DMS114 treated with DMSO at 0.1 percent for 48 hours (cell line): Measurements from ENCODE around the gene TMEM243.
"Not testable (repeated sequence)": the region's sequence is repeated elsewhere in the genome, so short reads cannot be mapped to it uniquely, and the experiment has no call there.

Experiments used
- DNase-seq: peaks from one replicate; lab custom pipeline; 2025; ENCODE audit not compliant: unreplicated experiment; lab: John Stamatoyannopoulos, UW

The TMEM243 gene

DNA sequence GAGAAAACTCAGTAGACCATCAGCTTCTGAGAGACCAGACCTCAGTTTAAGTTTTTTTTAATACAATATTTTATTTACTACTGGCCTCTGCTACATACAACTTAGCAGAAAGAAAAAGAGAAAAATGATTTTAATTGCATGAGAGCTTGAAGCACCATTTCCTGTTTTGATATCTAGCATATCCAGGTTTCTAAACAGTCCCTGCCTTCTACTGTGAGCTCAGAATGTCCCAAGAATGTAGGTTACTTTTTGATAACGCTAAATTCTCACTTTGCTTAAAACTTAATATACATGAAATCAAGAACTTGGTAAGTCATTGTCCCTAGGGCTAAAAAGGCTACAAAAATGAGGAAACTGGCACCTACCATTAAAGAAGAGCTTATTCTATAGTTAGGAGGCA, 7.0 kb downstream of the TMEM243 start:
- no peak for DNase-seq

DNA sequence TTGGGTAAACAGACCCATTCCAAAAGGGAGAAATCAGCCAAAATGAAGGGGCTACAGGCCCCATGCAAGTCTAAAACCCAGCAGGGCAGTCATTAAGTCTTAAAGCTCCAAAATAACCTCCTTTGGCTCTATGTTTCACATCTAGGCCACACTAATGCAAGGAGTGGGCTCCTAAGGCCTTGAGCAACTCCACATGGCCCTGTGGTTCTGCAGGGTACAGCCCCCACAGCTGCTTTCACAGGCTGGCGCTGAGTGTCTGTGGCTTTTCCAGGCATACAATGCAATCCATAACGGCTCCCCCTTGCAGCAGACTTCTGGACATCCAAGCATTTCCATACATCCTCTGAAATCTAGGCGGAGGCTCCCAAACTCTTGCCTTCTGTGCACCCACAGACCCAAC, 9.0 kb downstream of the TMEM243 start:
- DNase-seq: no peak

DNA sequence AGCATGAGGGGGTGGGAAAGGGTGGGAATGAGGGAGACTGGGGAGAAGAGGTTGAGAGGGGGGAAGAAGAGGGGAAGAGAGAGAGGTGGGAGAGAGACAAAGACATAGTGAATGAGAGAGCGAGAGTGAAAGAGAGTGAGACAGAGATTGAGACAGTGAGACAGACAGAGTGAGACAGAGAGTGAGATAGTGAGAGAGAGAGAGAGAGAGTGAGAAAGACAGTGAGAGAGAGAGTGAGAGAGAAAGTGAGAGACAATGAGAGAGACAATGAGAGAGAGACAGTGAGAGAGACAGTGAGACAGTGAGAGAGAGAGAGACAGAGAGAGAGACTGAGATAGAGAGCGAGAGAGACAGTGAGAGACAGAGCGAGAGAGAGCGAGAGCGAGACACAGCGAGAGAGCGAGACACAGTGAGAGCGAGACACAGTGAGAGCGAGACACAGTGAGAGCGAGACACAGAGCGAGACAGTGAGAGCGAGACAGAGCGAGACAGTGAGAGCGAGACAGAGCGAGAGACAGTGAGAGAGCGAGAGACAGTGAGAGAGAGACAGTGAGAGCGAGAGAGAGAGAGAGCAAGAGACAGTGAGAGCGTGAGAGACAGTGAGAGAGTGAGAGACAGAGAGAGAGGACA, 10.1 kb downstream of the TMEM243 start:
- no peak for DNase-seq

DNA sequence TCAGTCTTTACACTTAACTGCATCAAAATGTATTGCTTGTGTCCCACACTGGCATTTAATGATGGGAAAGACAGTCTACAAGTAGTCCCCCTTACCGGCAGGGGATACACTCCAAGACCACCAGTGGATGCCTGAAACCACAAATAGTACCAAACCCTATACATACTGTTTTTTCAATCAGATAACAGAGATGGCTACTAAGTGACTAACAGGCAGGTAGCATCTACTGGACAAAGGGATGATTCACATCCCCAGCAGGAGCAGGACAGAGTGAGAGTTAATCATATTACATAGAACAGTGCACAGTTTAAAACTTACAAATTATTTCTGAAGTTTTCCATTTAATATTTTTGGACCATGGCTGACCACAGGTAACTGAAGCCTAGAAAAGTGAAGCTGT, 13.2 kb downstream of the TMEM243 start:
- DNase-seq: no peak

DNA sequence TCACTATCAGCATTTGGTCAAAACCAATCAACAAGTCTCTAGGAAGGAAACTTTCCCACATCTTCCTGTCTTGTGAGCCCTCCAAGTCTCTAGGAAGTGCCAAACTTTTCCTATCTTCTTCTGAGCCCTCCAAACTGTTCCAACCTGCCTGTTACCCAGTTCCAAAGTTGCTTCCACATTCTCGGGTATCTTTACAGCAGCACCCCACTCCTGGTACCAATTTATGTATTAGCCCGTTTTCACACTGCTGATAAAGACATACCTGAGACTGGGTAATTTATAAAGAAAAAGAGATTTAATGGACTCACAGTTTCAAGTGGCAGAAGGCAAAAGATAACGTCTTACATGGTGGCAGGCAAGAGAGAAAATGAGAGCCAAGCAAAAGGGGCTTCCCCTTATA, 13.8 kb downstream of the TMEM243 start:
- DNase-seq: not testable (repeated sequence)

DNA sequence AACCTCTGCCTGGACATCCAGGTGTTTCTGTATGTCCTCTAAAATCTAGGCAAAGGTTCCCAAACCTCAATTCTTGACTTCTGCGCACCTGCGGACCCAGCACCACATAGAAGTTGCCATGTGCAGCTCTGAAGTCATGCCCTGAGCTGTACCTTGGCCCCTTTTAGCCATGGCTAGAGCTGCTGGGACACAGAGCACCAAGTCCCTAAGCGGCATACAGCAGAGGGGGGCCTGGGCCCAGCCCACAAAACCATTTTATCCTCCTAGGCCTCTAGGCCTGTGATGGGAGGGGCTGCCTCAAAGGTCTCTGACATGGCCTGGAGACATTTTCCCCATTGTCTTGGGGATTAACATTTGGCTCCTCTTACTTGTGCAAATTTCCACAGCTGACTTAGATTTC, 14.6 kb downstream of the TMEM243 start:
- DNase-seq: no peak

DNA sequence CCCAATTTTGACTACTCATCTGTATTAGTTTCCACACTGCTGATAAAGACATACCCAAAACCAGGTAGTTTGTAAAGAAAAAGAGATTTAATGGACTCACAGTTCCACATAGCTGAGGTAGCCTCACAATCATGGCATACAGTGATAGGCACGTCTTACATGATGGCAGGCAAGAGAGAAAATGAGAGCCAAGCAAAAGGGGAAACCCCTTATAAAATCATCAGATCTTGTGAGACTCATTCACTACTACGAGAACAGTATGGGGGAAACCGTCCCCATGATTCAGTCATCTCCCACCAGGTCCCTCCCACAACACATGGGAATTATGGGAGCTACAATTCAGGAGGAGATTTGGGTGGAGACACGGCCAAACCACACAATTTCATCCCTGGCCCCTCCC, 15.6 kb downstream of the TMEM243 start:
- DNase-seq: not testable (repeated sequence)

DNA sequence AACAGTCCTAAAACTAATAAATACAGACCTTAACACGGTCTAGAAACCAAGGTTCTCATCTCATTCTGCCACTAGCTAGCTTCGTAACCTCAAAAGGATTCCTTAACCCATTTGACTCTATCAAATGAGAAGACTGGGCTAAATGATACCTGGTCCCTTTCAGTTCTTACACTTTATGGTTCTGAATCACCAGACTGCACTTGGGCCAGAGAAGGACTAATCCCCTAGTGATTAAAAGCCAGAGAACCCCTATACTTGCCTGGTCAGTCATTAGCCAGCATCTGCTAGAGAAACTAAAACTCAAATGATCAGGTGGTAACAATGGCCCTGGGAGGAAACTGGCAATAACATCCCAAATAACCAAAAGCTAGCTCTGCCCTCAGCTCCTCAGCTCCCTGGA, 16.8 kb downstream of the TMEM243 start:
- DNase-seq: no peak

DNA sequence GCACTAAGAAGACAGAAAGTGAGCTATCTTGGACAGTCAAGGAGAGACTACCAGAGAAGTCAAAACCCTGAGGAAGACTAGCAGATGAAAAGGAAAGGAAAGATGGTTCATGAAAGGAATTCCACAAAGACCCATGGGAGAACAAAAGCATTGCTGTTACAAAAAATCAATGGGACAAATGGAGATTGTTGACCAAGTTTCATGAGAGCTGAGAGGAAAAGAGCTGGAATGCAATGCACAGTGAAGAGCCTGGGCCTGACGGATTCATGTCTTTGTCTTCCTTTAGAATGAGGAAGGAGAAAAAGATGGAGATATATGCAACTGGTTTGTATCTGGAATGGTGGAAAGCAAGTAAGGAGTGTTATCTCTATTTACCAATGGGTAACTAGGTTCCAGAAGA, 17.3 kb downstream of the TMEM243 start:
- no peak for DNase-seq

DNA sequence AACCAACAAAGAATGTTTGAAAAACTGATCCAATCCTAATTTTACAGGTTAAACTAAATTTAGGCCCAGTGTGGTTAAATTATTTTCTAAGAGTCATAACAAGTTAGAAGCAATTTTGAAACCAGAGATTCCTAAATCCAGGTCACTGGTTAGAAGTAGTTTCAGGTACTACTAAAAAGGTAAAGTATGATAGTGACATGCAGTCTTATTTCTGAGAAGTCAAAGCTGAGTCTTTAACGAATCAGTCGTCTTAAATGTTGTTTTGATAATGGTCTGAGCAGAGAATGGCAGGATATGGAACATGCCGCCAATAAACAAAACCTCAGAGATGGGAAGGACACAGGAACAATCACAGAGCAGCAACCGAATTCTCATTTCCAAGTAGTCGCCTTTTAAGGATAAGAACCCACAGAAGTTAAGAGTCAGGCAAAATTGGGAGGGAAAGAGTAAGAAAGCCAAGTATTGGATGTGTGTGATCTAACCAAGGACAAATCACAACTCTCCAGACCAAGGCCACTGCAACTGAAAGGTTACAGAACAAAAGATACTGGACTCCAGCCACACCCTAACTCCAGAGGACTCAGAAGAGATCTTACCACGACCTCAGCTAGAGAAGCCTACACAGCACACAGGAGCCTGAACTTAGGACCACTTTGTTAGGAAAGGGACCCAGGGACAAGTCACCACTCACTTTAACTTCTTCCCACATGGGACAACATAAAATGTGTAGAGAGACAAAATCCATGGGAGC, 19.7 kb downstream of the TMEM243 start:
- DNase-seq: no peak

DNA sequence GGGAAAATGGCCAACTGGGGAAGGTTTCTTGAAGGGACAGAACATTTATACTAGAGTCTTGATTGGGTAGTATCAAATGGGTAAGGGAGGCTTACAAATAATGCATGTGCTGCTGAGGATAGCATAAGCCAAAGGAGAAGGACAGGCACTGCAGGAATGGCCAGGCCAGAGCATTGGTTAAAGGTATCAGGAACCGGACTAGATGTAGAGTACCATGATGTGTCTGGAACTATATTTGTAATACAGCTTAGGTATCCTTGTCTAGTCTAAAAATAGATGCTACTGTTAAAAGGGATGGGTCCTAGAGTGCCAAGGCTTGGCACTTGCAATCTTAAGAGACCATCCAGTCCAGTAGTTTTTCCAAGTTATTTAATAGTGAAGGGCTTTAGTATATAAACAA, 20.3 kb downstream of the TMEM243 start:
- no peak for DNase-seq

DNA sequence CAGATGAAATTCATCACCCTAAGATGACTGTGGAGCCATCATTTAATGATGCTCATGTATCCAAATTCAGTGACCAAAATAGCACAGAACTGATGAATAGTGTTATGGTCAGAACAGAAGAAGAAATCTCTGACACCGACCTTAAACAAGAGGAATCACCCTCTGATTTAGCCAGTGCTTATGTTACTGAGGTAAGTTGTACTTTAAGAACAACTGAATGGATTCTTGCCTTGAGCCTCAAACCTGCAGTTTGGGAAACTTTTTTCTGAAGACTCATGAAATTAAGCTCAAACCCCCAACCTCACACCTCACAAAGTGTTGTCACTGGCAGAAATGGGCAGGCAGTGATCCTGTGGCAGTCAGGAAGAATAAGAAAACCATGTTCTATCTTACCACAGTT, 25.6 kb downstream of the TMEM243 start:
- DNase-seq: no peak

DNA sequence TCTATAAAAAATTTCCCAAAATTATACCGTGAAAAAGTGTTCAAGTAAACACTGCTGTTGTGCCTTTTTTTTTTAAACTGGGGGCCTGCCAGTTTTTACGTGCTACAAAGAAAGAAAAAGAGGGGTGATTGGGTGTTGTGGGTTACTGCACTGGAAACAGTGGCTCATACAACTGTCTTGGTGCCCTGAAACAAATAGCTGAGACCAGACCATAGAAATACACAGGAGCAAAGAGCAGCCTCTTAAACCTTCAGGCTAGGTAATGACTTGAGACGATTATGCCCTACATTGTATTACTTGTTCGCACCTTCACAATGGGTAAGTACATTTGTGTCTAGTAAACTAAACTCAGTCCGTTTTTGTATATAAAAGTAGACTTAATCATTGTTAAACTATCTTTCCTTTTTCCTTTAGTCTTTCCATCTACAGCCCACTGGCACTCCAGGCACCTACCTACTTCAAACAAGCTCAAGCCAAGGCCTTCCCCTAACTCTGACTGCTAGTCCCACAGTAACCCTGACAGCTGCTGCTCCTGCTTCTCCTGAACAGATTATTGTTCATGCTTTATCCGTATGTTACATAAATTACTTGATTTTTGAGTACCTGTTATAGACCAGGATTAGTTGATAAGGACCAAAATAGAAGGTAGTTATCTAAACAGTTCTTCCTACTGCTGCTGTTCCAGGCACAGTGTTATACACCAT, 26.6 kb downstream of the TMEM243 start:
- no peak for DNase-seq

DNA sequence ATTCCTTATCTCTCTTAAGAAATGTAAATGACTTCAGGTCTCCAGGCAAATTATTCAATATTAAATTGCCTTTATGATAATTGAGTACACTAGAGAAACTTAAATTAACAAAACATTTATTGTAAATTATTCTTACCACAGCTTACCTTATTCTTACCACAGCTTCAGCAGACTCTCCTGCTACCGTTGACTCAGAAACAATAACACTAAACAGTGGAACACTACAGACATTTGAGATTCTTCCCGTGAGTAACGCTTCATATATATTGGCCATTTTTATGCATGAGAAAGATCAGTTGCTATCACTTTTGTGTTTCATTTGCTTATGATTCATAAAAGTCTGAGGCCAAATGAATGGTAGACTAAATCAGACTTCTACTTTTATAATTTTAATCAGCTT, 28.7 kb downstream of the TMEM243 start:
- DNase-seq: no peak

DNA sequence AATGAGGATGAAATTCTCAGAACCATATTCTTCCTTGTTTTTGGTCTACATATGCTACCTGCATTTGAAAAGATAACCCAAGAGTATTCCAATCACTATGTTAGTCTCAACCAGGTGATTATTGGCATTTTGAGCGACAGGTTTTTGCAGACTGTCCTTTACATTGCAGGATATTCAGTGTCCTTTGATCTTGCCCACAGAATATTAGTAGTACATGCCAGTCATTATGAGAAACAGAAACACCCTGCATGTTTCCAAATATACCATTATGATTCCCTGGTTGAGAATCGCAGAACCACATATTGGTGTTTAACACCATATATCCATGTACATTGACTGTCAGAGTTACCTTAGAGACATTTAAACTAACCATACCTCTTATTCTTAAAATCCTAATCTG, 30.6 kb downstream of the TMEM243 start:
- DNase-seq: no peak

DNA sequence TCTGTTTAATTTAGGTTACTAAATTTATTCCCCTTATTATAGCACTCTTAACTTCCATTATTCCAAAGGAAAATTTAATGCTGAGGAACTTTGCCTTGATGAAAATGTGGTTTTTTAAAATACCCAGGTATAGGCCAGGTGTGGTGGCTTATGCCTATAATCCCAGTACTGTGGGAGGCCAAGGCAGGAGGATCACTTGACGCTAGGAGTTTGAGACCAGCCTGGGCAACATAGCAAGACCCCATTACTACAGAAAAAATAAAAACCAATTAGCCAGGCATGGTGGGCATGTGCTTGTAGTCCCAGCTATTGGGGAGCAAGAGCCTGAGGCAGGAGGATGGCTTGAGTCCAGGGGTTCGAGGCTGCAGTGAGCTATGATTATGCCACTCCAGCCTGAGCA, 32.4 kb downstream of the TMEM243 start:
- no peak for DNase-seq

DNA sequence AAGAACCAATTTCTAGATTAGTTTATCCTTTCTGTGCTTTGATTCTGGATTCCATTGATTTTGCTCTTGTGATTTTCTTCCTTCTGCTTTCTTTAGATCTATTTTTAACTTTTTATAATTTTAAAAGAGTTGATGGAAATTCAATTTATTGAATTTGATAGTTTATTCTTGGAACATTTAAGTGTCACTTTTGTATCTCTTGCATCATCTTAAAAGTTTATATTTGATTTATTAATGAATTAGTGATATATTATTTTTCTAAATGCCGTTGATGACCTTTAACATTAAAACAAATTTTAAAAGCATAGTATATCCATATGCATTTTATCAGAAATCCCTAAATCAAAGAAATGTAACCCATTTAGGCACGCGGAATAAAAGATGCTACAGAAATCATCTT, 40.4 kb downstream of the TMEM243 start:
- no peak for DNase-seq

DNA sequence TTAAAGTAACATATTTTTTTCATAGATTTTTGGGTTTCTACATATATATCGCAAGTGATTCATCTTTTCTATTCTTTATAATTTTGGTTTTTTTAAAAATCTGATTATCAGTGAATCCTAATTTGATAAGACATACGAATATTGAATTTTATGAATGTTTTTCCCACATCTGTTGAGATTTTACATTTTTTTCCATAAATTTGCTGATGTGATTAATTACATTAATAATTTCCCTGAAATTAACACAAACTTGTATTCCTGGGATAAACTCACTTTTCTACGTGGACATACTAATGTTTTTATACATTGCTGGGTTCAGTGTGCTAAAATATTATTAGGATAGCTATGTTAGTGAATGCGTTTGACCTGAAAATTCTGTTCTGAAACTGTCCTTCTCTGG, 41.2 kb downstream of the TMEM243 start:
- no peak for DNase-seq

DNA sequence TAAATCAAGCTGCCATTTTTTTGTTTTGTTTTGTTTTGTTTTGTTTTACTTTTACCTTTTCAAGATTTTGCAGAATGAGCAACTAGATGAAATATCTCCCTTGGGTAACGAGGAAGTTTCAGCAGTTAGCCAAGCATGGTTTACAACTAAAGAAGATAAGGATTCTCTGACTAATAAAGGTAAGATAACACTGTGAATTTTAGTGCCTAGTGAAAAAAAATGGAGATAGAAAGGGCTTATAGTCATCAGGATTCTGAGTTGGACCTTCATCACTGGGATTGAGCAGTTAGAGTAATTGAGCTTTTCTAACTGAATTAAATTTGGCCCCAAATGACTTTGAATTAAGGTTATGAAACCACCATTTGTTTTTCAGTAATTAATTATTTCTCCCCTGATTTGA, 46.1 kb downstream of the TMEM243 start:
- no peak for DNase-seq

DNA sequence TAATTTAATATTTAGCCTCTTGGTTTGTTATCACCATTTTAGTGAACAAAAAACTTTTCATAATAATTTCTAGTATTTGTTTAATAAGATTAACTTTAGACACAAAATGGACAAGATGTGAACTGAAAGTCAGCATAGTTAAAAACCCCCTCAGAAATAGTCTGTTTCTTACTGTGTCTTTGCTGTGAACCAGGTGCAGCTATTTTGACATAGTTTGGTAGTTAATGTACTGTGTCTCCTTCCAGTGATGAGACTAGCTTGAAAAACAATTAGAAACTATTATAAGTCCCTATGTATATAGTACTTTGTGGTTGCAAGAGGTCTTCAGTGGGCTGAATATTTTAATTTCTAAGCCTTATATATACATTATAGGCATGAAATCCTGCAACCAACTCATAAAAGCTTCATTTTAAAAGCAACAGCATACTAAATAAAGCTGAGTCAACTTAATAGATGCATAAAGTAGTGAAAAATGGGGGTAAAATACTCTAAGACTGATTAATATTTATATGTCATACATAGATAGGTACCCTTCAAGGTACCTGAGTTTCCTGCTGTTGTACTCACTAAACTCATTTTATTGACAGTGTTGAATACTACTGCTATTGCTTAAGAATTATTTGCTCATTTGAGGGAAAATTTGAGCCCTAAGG, 48.1 kb downstream of the TMEM243 start:
- no peak for DNase-seq

DNA sequence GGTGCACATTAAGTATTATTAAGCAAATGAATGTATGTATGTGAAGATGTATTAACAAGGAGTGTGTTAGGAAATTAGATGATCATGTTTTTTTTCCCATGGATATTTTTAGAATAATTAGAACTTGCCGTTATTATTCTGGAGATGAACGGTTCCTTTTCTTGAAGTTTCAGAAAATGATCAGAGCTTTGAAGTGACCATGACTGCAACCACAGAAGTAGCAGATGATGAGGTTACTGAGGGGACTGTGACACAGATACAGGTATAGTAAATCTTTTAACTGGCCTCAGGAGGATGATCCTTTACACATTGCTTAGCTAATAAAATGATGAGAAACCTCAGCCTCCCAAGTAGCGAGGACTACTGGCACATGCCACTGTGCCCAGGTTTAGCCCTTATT, 48.7 kb downstream of the TMEM243 start:
- DNase-seq: no peak

DNA sequence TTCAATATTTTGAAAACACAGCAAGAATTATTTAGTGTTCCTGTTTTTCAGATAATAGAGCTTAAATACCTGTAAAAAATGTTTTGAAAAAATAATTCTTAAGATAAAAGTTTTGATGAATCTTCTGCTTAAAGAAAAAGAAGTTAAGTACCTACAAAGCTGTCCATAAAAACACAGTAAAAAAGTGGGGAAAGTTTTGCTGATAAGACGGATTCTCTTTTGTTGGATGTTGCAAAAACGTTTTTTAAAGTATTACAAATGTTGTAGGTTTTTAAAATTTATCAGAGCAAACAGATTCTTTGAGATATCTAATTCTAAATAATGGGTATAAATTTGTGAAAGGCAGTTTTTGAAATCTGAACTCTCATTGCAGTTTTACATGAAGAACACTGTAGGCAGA, 55.1 kb downstream of the TMEM243 start:
- DNase-seq: no peak
